MCF 10A (cell line): Measurements from ENCODE around the gene RELT. TPM values are rescaled to one million over a fixed set of nuclear protein-coding genes. Genes with fewer than 3 reads are reported as not detected.

Experiments used
- BruUV-seq: library from RNA; stranded (reverse); fragments of 400-500 nt; replicated peaks from 2 replicates; lab custom pipeline; 2021; lab: Mats Ljungman, UMichigan
- CTCF ChIA-PET: fragments of 300-600 bp; sonication (Branson Sonifier 250); formaldehyde crosslinking; extraction: SDS; loops from one replicate; lab custom pipeline; 2021; ENCODE audit warnings: antibody characterized with exemption, inconsistent platforms; lab: Yijun Ruan, JAX
- POLR2A ChIA-PET: fragments of 300-600, 350-650 bp; sonication (Branson Sonifier 250); formaldehyde crosslinking; extraction: SDS; loops from one replicate; lab custom pipeline; 2020; ENCODE audit warnings: antibody characterized with exemption, inconsistent platforms; lab: Yijun Ruan, JAX
- DNase-seq: peaks from one replicate; pipeline ENCODE4 v3.0.0-alpha.2; 2018; ENCODE audit not compliant: unreplicated experiment
- H3K27ac Mint-ChIP-seq: one replicate; pipeline ENCODE4 v1.8.0; 2022; ENCODE audit warnings: mild to moderate bottlenecking, low read depth, mixed read lengths; ENCODE audit not compliant: unreplicated experiment
- H3K27me3 Mint-ChIP-seq: one replicate; pipeline ENCODE4 v1.8.0; 2022; ENCODE audit warnings: mixed read lengths; ENCODE audit not compliant: insufficient read depth, unreplicated experiment
- H3K36me3 Mint-ChIP-seq: one replicate; pipeline ENCODE4 v1.8.0; 2022; ENCODE audit warnings: mild to moderate bottlenecking, moderate library complexity, mixed read lengths; ENCODE audit not compliant: insufficient read depth, unreplicated experiment
- H3K4me1 Mint-ChIP-seq: one replicate; pipeline ENCODE4 v1.8.0; 2022; ENCODE audit warnings: mixed read lengths; ENCODE audit not compliant: insufficient read depth, unreplicated experiment
- H3K4me3 Mint-ChIP-seq: one replicate; pipeline ENCODE4 v1.8.0; 2022; ENCODE audit warnings: mild to moderate bottlenecking, moderate library complexity, mixed read lengths; ENCODE audit not compliant: unreplicated experiment
- H3K9me3 Mint-ChIP-seq: one replicate; pipeline ENCODE4 v1.8.0; 2022; ENCODE audit warnings: mixed read lengths; ENCODE audit not compliant: unreplicated experiment
- intact Hi-C: fragments of 100-400 bp; cut with micrococcal nuclease; formaldehyde crosslinking; loops from 2 replicates; pipeline ENCODE4 v1.14.1; 2022
- total RNA-seq: library from RNA; stranded (reverse); gene quantifications from 2 replicates; pipeline ENCODE4 v1.2.3, GENCODE V29; 2022
- TF ChIP-seq, protein P1 (sequence below): fragments of 200-600 bp; IDR thresholded peaks from one replicate; pipeline ENCODE4 v1.8.0; 2022; ENCODE audit warnings: antibody characterized with exemption, mild to moderate bottlenecking; ENCODE audit not compliant: unreplicated experiment

Gene RELT
- total RNA-seq, 1 experiment from 2014 or later, result 8.4 TPM

- Mint-ChIP-seq H3K9me3 (no peaks in the 10 kb centered on the region), H3K4me1 (no peaks in the 10 kb centered on the region), H3K4me3 (no peak overlapping the region), H3K27me3 (no peaks in the 10 kb centered on the region), H3K27ac (peak overlapping the region; percentile 37), H3K36me3 (peaks cover 18% of the 10 kb centered on the region)
- CTCF ChIA-PET, result interaction anchor here (6.2 kb wide), 1 partner anchor 11 kb away, joined by 58 read pairs; no protein-coding TSS in a partner anchor
- POLR2A ChIA-PET, result interaction anchor here (0.6 kb wide), 1 partner anchor 313 kb away, joined by 4 read pairs; no protein-coding TSS in a partner anchor
- DNase-seq, result no peak
- intact Hi-C loops, result no loop called here
- BruUV-seq, result no TSS peak
- TF ChIP-seq, protein P1, sequence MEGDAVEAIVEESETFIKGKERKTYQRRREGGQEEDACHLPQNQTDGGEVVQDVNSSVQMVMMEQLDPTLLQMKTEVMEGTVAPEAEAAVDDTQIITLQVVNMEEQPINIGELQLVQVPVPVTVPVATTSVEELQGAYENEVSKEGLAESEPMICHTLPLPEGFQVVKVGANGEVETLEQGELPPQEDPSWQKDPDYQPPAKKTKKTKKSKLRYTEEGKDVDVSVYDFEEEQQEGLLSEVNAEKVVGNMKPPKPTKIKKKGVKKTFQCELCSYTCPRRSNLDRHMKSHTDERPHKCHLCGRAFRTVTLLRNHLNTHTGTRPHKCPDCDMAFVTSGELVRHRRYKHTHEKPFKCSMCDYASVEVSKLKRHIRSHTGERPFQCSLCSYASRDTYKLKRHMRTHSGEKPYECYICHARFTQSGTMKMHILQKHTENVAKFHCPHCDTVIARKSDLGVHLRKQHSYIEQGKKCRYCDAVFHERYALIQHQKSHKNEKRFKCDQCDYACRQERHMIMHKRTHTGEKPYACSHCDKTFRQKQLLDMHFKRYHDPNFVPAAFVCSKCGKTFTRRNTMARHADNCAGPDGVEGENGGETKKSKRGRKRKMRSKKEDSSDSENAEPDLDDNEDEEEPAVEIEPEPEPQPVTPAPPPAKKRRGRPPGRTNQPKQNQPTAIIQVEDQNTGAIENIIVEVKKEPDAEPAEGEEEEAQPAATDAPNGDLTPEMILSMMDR, result no peak
Measured at GRCh38 chr11:73346186-73346935, 29.8 kb upstream of the RELT start.

DNA sequence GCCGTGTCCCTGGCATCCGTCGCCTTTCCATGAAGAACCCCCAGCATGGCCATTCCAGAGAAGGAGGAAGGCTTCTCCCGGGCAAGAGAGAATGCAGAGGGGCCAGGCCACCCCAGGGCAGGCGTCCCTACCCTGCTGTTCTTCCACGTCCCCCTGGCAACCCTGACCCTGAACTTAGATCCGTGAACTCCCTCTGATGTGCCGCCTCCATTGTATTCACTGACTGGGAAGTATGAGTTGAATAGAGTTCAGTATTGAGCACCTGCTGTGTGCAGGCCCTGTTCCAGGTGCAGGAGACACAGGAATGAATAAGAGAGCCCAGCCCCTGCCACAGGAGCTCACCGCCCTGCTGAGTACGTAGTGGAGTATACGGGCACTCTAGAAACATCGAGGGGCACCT lies 29.1 kb upstream of the RELT start:
- BruUV-seq, result no TSS peak
- H3K36me3 Mint-ChIP-seq, result peaks cover 18% of the 10 kb centered on the region
- no peak overlapping the region for H3K4me3 Mint-ChIP-seq
- intact Hi-C loops, result no loop called here
- no peak for DNase-seq
- H3K27ac Mint-ChIP-seq, result no peak overlapping the region
- TF ChIP-seq, protein P1, result no peak
- no peaks in the 10 kb centered on the region for H3K9me3 Mint-ChIP-seq
- H3K4me1 Mint-ChIP-seq, result no peaks in the 10 kb centered on the region
- ChIA-PET CTCF (interaction anchor here (6.2 kb wide), 1 partner anchor 12 kb away, joined by 58 read pairs; no protein-coding TSS in a partner anchor), POLR2A (no interaction called here)
- no peaks in the 10 kb centered on the region for H3K27me3 Mint-ChIP-seq

DNA sequence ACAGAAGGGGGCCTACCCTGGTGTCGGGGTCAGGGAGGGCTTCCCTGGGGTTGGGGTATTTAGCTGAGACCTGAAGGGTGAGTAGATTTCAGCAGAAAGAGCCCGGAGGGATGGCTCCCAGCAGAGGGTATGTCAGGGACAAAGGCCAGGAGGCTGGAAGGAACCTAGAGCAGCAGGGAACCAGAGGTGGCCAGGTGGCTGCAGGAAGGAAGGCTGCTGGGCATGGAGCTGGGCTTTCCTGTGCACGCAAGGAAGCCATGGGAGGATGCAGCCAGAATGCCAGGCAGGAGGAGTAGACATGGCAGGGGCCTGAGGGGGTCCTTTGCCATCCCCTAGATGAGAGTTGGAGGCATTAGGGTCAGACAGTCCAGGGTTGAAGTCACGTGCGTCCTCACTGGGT lies 27.4 kb upstream of the RELT start:
- H3K27me3 Mint-ChIP-seq, result no peaks in the 10 kb centered on the region
- CTCF ChIA-PET, result interaction anchor here (0.6 to 6.2 kb wide), 5 partner anchors 13 to 312 kb away, joined by 3 to 62 read pairs (median 53); no protein-coding TSS in a partner anchor
- TF ChIP-seq, protein P1, result no peak
- BruUV-seq, result no TSS peak
- intact Hi-C loops, result no loop called here
- H3K36me3 Mint-ChIP-seq, result peaks cover 28% of the 10 kb centered on the region
- DNase-seq, result no peak
- H3K27ac Mint-ChIP-seq, result peak overlapping the region; percentile 77
- no peak overlapping the region for H3K4me3 Mint-ChIP-seq
- no peaks in the 10 kb centered on the region for H3K9me3 Mint-ChIP-seq
- no peaks in the 10 kb centered on the region for H3K4me1 Mint-ChIP-seq
- POLR2A ChIA-PET, result interaction anchor here (0.9 kb wide), 1 partner anchor 9 kb away, joined by 3 read pairs; no protein-coding TSS in a partner anchor

GRCh38 chr11:73349633-73350032 lies 26.6 kb upstream of the RELT start:
- peaks cover 33% of the 10 kb centered on the region for H3K36me3 Mint-ChIP-seq
- no peak overlapping the region for H3K4me3 Mint-ChIP-seq
- ChIA-PET CTCF (interaction anchor here (0.6 to 6.2 kb wide), 9 partner anchors 12 to 314 kb away, joined by 3 to 62 read pairs (median 12); no protein-coding TSS in a partner anchor), POLR2A (no interaction called here)
- no peaks in the 10 kb centered on the region for H3K9me3 Mint-ChIP-seq
- intact Hi-C loops, result no loop called here
- BruUV-seq, result no TSS peak
- H3K27ac Mint-ChIP-seq, result no peak overlapping the region
- DNase-seq, result no peak
- H3K4me1 Mint-ChIP-seq, result no peaks in the 10 kb centered on the region
- H3K27me3 Mint-ChIP-seq, result no peaks in the 10 kb centered on the region
- TF ChIP-seq, protein P1, result no peak
